K562 (cell line): Measurements from ENCODE around the gene ZNF726.

ENCODE experiments used
- CHD1 ChIP-seq: fragments of 200-600 bp; sonication (generic); IDR thresholded peaks from one replicate; pipeline ENCODE4 v1.6.1; 2012; ENCODE audit warnings: mild to moderate bottlenecking, moderate library complexity, low read length, inconsistent platforms
- CHD4 ChIP-seq: fragments of 200-600 bp; sonication (generic); IDR thresholded peaks from 3 replicates; pipeline ENCODE4 v1.6.1; 2012; ENCODE audit warnings: low read depth, mild to moderate bottlenecking, mixed read lengths, low read length, inconsistent platforms; ENCODE audit not compliant: insufficient read depth, insufficient replicate concordance, poor library complexity, severe bottlenecking
- MAFK ChIP-seq: IDR thresholded peaks from 2 replicates; pipeline ENCODE4 v1.6.1; 2011; ENCODE audit warnings: low read length, improper control_type of control experiment
- PHTF2 ChIP-seq: fragments of 250-450 bp; sonication (Bioruptor Pico); IDR thresholded peaks from 2 replicates; pipeline ENCODE4 v1.5.0; 2021; ENCODE audit warnings: mild to moderate bottlenecking
- POLR3A ChIP-seq: IDR thresholded peaks from 2 replicates; pipeline ENCODE4 v1.6.1; 2011; ENCODE audit warnings: borderline replicate concordance, mild to moderate bottlenecking, moderate library complexity; ENCODE audit not compliant: insufficient read length, insufficient read depth; ENCODE audit errors: extremely low read depth
- SNIP1 ChIP-seq: fragments of 450-650 bp; IDR thresholded peaks from 2 replicates; pipeline ENCODE4 v1.7.1; 2017; ENCODE audit warnings: low read depth, mild to moderate bottlenecking
- ZBTB43 ChIP-seq: sonication (generic); formaldehyde crosslinking; IDR thresholded peaks from 2 replicates; pipeline ENCODE4 v1.8.0; 2023; ENCODE audit warnings: mild to moderate bottlenecking, missing genetic modification reagents
- ZNF766 ChIP-seq: fragments of 200-800 bp; sonication (Bioruptor generic); conservative IDR thresholded peaks from 2 replicates; pipeline ENCODE4 v1.6.1; 2016; ENCODE audit warnings: missing genetic modification characterization, missing compliant biosample characterization

GRCh38 chr19:23957660-23958281, 43.1 kb downstream of the ZNF726 start:
- TF ChIP-seq PHTF2 (CRISPR knock-in tag) (no peak), MAFK (no peak), SNIP1 (no peak), CHD4 (no peak), ZNF766 (no peak), POLR3A (no peak), CHD1 (no peak), ZBTB43 (CRISPR knock-in tag) (no peak)
